Psoas muscle (tissue), 8 donors: ENCODE results near the gene HDHD3. TPM values are rescaled to one million over a fixed set of nuclear protein-coding genes. Genes with fewer than 3 reads are reported as not detected.

Source experiments
- ATAC-seq, 4 donors: fragments of 200-7000 bp; cut with Tn5 transposase; one replicate each; pipeline ENCODE4 v1.9.1; 2020; ENCODE audit warnings: moderate library complexity in 3 of 4, mild to moderate bottlenecking in 2 of 4
- DNase-seq, 2 donors: peaks; one replicate each; pipeline ENCODE4 v3.0.0-alpha.2; 2020
- H3K27ac ChIP-seq: fragments of 200-600 bp; one replicate; pipeline ENCODE4 v1.8.0; 2022
- H3K27me3 ChIP-seq, 3 donors: fragments of 200-600 bp in 1 of 3; one replicate each; pipeline versions ENCODE4 v1.6.1 to v1.8.0; 2013 to 2022; ENCODE audit warnings: low read length in 2 of 3, mild to moderate bottlenecking in 2 of 3, moderate library complexity in 1 of 3; ENCODE audit not compliant: insufficient read depth in 3 of 3
- H3K36me3 ChIP-seq, 2 donors: fragments of 200-600 bp in 1 of 2; one replicate each; pipeline versions ENCODE4 v1.6.1 to v1.8.0; 2013 to 2022; ENCODE audit warnings: low read depth in 1 of 2, mild to moderate bottlenecking in 1 of 2, moderate library complexity in 1 of 2; ENCODE audit not compliant: insufficient read depth in 1 of 2
- H3K4me1 ChIP-seq: fragments of 200-600 bp; one replicate; pipeline ENCODE4 v1.8.0; 2022
- H3K4me3 ChIP-seq: fragments of 200-600 bp; one replicate; pipeline ENCODE4 v1.8.0; 2022; ENCODE audit warnings: mild to moderate bottlenecking
- H3K9me3 ChIP-seq: fragments of 200-600 bp; one replicate; pipeline ENCODE4 v1.8.0; 2022
- WGBS, 3 donors: extraction: QIAGEN DNeasy Blood & Tissue Kit; methylation state at CpG; one replicate each; pipeline versions ENCODE4 v1.1.6 to v1.1.7; 2013; 5-methylcytosine and 5-hydroxymethylcytosine counted together
- intact Hi-C, 2 donors: fragments of 100-400 bp; cut with DNase I; formaldehyde crosslinking; loops; one replicate each; pipeline versions ENCODE4 v1.11.0 to v1.14.2; 2022
- polyA plus RNA-seq, 3 donors: library from polyadenylated mRNA; stranded (reverse); fragments of 200-250 nt; gene quantifications; one replicate each; pipeline ENCODE4 v1.2.3, GENCODE V29; 2013
- total RNA-seq, 4 donors: library from RNA; stranded (reverse); fragmentation: NEBNext Ultra II Directional in 2 of 4; extraction: Animal tissue kit (Norgen Biotek cat#: 25700) in 2 of 4; gene quantifications; one replicate each; pipeline versions ENCODE4 v1.2.1 to v1.2.4, GENCODE V29; 2021 to 2023
- TF ChIP-seq, protein P1 (sequence below): fragments of 200-600 bp; IDR thresholded peaks from one replicate; pipeline ENCODE4 v1.8.0; 2022; ENCODE audit warnings: antibody characterized with exemption
- donor health status: healthy with polysubstance abuse.
- donor health status: DM: no; HTN: no; CAD: no; lungs with moderate emphysema.
- donor health status: Bipolar disorder and iron deficiency.
- donor health status: healthy.
- donor health status: DM: yes; HTN: yes; CAD: no.
- donor health status: DM: no; HTN: no; CAD: no.
- donor health status: DM: no; HTN: no; CAD: no.
- donor health status: DM: yes; HTN: yes; CAD: no.

The HDHD3 gene
- total and polyA plus RNA-seq, 7 donors = 7.0 to 14.9 (median 9.8) TPM

DNA sequence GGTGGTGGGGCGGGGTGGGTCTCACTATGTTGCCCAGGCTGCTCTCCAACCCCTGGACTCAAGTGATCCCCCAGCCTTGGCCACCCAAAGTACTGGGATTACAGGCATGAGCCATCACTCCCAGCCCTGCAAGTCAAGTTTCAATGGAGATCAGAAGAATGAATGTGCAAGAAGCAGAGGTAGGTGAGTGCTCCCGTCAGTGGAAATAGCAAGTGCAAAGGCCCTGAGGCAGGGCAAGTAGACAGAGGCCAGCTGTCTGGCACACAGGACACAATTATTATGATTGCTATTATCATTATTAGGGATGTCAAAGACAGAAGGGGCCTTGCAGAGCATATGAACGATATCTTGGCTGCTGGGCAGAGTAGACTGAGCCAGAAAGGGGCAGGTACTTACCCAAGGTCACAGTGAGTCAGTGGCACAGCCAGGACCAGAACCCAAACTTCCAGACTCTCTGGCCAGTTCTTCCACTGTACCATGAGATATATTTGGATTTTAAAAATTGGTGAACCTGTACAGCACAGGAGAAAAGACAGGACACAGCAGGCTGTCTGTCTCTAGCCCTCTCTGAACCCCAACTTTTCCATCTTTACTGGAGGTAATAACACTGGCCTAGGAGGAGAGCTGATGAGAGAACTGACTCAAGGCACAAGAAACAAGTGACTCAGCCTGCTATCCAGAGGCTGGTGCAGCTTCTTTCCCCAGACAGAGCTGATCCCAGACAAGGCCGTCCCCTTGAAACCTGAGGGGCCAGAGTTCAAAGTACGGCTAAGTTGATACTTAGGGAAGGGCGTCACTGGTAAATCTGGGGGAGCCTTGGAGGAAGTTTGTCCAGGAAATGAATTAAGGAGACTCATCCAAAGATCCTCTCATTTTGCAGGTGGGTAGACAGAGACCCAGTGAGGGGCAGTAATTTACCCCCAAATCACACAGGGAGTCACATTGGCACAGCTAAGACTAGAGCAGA, 1.4 kb downstream of the HDHD3 start:
- H3K36me3 ChIP-seq = peaks cover 7 to 29% of the 10 kb centered on the region in 2 donors
- peak overlapping the region; percentile 82 for H3K4me3 ChIP-seq
- WGBS, 3 donors = 85 to 95% (median 90%) methylated on average over 6 of the region's 6 CpGs
- H3K27ac ChIP-seq = no peak overlapping the region
- no peaks in the 10 kb centered on the region for H3K9me3 ChIP-seq
- H3K4me1 ChIP-seq = peaks cover 3% of the 10 kb centered on the region
- TF ChIP-seq, protein P1, sequence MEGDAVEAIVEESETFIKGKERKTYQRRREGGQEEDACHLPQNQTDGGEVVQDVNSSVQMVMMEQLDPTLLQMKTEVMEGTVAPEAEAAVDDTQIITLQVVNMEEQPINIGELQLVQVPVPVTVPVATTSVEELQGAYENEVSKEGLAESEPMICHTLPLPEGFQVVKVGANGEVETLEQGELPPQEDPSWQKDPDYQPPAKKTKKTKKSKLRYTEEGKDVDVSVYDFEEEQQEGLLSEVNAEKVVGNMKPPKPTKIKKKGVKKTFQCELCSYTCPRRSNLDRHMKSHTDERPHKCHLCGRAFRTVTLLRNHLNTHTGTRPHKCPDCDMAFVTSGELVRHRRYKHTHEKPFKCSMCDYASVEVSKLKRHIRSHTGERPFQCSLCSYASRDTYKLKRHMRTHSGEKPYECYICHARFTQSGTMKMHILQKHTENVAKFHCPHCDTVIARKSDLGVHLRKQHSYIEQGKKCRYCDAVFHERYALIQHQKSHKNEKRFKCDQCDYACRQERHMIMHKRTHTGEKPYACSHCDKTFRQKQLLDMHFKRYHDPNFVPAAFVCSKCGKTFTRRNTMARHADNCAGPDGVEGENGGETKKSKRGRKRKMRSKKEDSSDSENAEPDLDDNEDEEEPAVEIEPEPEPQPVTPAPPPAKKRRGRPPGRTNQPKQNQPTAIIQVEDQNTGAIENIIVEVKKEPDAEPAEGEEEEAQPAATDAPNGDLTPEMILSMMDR = no peak
- no peaks in the 10 kb centered on the region for H3K27me3 ChIP-seq
- intact Hi-C loops = no loop called here
- DNase-seq = no peak
- no peak for ATAC-seq

DNA sequence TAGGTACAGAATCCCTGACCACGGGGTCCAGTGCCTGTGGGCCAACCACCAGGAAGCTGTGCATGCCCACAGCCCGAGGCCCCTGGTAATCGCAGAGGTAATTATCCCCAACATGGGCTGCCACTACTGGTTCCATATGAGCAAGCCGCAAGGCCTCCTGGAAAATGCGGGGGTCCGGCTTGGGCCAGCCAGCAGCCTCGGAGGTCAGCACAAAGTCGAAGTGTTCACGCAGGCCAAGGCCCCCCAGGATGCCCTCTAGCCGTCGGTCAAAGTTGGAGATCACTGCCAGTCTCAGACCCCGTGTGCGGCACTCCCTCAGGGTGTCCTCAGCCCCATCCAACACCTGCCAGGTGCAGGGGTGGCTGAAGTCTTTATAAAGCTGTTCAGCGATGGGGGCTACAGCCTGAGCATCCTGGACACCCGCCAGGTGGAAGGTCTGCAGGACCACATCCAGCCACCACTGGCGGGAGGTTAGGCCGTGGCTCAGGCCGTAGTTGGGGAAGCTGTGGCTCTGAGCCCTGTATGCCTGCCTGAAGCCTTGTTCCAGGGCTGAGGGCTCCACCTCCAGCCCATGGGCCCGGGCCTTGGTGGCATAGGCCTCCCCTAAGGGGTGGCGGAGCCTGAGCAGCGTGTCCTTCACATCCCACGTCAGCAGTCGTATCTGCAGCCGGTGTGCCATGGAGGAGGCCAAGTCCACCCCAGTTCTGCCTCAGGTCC, 3.0 kb downstream of the HDHD3 start:
- Histone ChIP-seq H3K36me3 (peaks cover 7 to 29% of the 10 kb centered on the region in 2 donors), H3K27me3 (no peaks in the 10 kb centered on the region), H3K4me1 (peaks cover 3% of the 10 kb centered on the region), H3K27ac (no peak overlapping the region), H3K9me3 (no peaks in the 10 kb centered on the region), H3K4me3 (no peak overlapping the region)
- DNase-seq = no peak
- no peak for ATAC-seq
- intact Hi-C loops = no loop called here
- TF ChIP-seq, protein P1 = no peak
- 89 to 90% (median 89%) methylated on average over 24 of the region's 24 CpGs for WGBS, 3 donors

- no peaks in the 10 kb centered on the region for H3K27me3 ChIP-seq
- peaks cover 7 to 29% of the 10 kb centered on the region in 2 donors for H3K36me3 ChIP-seq
- WGBS, 3 donors = 63 to 68% (median 65%) methylated on average over 3 of the region's 3 CpGs
- no peak for DNase-seq
- no peak overlapping the region for H3K4me3 ChIP-seq
- no peak for ATAC-seq
- intact Hi-C loops = no loop called here
- no peaks in the 10 kb centered on the region for H3K9me3 ChIP-seq
- no peak overlapping the region for H3K27ac ChIP-seq
- TF ChIP-seq, protein P1 = no peak
- H3K4me1 ChIP-seq = peaks cover 3% of the 10 kb centered on the region
Measured at GRCh38 chr9:113373256-113373655, 3.5 kb downstream of the HDHD3 start.

- H3K27me3 ChIP-seq = no peaks in the 10 kb centered on the region
- H3K4me3 ChIP-seq = no peak overlapping the region
- no peak overlapping the region for H3K27ac ChIP-seq
- TF ChIP-seq, protein P1 = no peak
- DNase-seq (no peak), ATAC-seq (no peak)
- intact Hi-C loops = no loop called here
- peaks cover 3% of the 10 kb centered on the region for H3K4me1 ChIP-seq
- 60 to 82% (median 69%) methylated on average over 5 of the region's 5 CpGs for WGBS, 3 donors
- peaks cover 7 to 29% of the 10 kb centered on the region in 2 donors for H3K36me3 ChIP-seq
- H3K9me3 ChIP-seq = no peaks in the 10 kb centered on the region
Measured at GRCh38 chr9:113372059-113372458, 4.7 kb downstream of the HDHD3 start.
